IMR-90 (cell line): Measurements from ENCODE around the gene AKT1S1. TPM values are rescaled to one million over a fixed set of nuclear protein-coding genes. Genes with fewer than 3 reads are reported as not detected.

ENCODE experiments used
- ATAC-seq: fragments of 200-7000 bp; cut with Tn5 transposase; 2 replicates; pipeline ENCODE4 v1.9.1; 2020; ENCODE audit warnings: low read depth, mild to moderate bottlenecking, moderate library complexity
- BruUV-seq: library from RNA; stranded (reverse); fragments of 400-500 nt; replicated peaks from 2 replicates; lab custom pipeline; 2021; lab: Mats Ljungman, UMichigan
- CTCF ChIA-PET: fragments of 300-600 bp; formaldehyde crosslinking; extraction: SDS; loops from one replicate; lab custom pipeline; 2021; ENCODE audit warnings: antibody characterized with exemption; lab: Yijun Ruan, JAX
- POLR2A ChIA-PET: fragments of 300-600 bp; sonication (Branson Sonifier 250); formaldehyde crosslinking; loops from one replicate; lab custom pipeline; 2022; ENCODE audit warnings: antibody characterized with exemption; ENCODE audit not compliant: unreplicated experiment; lab: Charles Lee
- DNase-seq: peaks from one replicate; pipeline ENCODE4 v3.0.0; 2013
- H2AFZ ChIP-seq: replicated peaks from 2 replicates; pipeline ENCODE3; 2013; ENCODE audit warnings: low read length, mild to moderate bottlenecking; ENCODE audit not compliant: poor library complexity
- H2AK5ac ChIP-seq: 2 replicates; pipeline ENCODE4 v1.6.1; 2013; ENCODE audit warnings: low read depth, low read length, inconsistent platforms
- H2AK9ac ChIP-seq: replicated peaks from 2 replicates; pipeline ENCODE3; 2013; ENCODE audit warnings: mild to moderate bottlenecking, low read depth, low read length, moderate library complexity; ENCODE audit not compliant: poor library complexity
- H2BK120ac ChIP-seq: 2 replicates; pipeline ENCODE4 v1.6.1; 2013; ENCODE audit warnings: low read depth, low read length, inconsistent platforms
- H2BK15ac ChIP-seq: 3 replicates; pipeline ENCODE4 v1.6.1; 2013; ENCODE audit warnings: low read depth, low read length, inconsistent platforms
- H2BK20ac ChIP-seq: 2 replicates; pipeline ENCODE4 v1.6.1; 2013; ENCODE audit warnings: low read depth, mild to moderate bottlenecking, inconsistent platforms, low read length, moderate library complexity
- H2BK5ac ChIP-seq: 2 replicates; pipeline ENCODE4 v1.6.1; 2013; ENCODE audit warnings: mild to moderate bottlenecking, low read depth, low read length, inconsistent platforms; ENCODE audit not compliant: poor library complexity, severe bottlenecking
- H3K14ac ChIP-seq: replicated peaks from 2 replicates; pipeline ENCODE4 v1.6.1; 2013; ENCODE audit warnings: low read depth, low read length, inconsistent platforms
- H3K18ac ChIP-seq: 2 replicates; pipeline ENCODE4 v1.6.1; 2013; ENCODE audit warnings: low read depth, low read length, control low read depth
- H3K23ac ChIP-seq: 2 replicates; pipeline ENCODE4 v1.6.1; 2013; ENCODE audit warnings: low read depth, low read length, inconsistent platforms
- H3K27ac ChIP-seq: 2 replicates; pipeline ENCODE4 v1.5.1; 2013; ENCODE audit warnings: mild to moderate bottlenecking, control low read depth, low read length; ENCODE audit not compliant: insufficient read depth
- H3K27me3 ChIP-seq: 2 replicates; pipeline ENCODE4 v1.6.1; 2013; ENCODE audit warnings: low read length; ENCODE audit not compliant: control insufficient read depth, insufficient read depth
- H3K36me3 ChIP-seq: 2 replicates; pipeline ENCODE4 v1.6.1; 2013; ENCODE audit warnings: low read length, mixed read lengths; ENCODE audit not compliant: control insufficient read depth, insufficient read depth
- H3K4ac ChIP-seq: 2 replicates; pipeline ENCODE4 v1.6.1; 2013; ENCODE audit warnings: low read depth, low read length, inconsistent platforms
- H3K4me1 ChIP-seq: 2 replicates; pipeline ENCODE4 v1.6.1; 2013; ENCODE audit warnings: low read length, mixed read lengths; ENCODE audit not compliant: control insufficient read depth, insufficient read depth
- H3K4me2 ChIP-seq: 2 replicates; pipeline ENCODE4 v1.6.1; 2013; ENCODE audit warnings: low read depth, mild to moderate bottlenecking, control low read depth, low read length, moderate library complexity
- H3K4me3 ChIP-seq: 2 replicates; pipeline ENCODE4 v1.5.1; 2013; ENCODE audit warnings: low read depth, mild to moderate bottlenecking, control low read depth, low read length, moderate library complexity; ENCODE audit not compliant: insufficient read depth
- H3K56ac ChIP-seq: 2 replicates; pipeline ENCODE4 v1.6.1; 2013; ENCODE audit warnings: low read length, inconsistent platforms; ENCODE audit not compliant: insufficient read depth; ENCODE audit errors: extremely low read depth
- H3K79me1 ChIP-seq, 2 experiments: 2 replicates each; pipeline ENCODE4 v1.6.1; 2013; ENCODE audit warnings: low read length in 2 of 2, inconsistent platforms in 1 of 2, low read depth in 1 of 2
- H3K9ac ChIP-seq: 2 replicates; pipeline ENCODE4 v1.6.1; 2013; ENCODE audit warnings: low read depth, low read length, control low read depth
- H3K9me1 ChIP-seq: 2 replicates; pipeline ENCODE4 v1.6.1; 2013; ENCODE audit warnings: low read length, inconsistent platforms; ENCODE audit not compliant: insufficient read depth
- H3K9me3 ChIP-seq: 2 replicates; pipeline ENCODE4 v1.6.1; 2013; ENCODE audit warnings: low read length; ENCODE audit not compliant: control insufficient read depth, insufficient read depth
- H4K20me1 ChIP-seq: 2 replicates; pipeline ENCODE4 v1.6.1; 2013; ENCODE audit warnings: low read length, inconsistent platforms; ENCODE audit not compliant: insufficient read depth
- H4K5ac ChIP-seq: 2 replicates; pipeline ENCODE4 v1.6.1; 2013; ENCODE audit warnings: mild to moderate bottlenecking, low read depth, low read length, control low read depth
- H4K8ac ChIP-seq, 2 experiments: 2 replicates each; pipeline ENCODE4 v1.6.1; 2013; ENCODE audit warnings: low read depth in 2 of 2, low read length in 2 of 2, control low read depth in 1 of 2, inconsistent platforms in 1 of 2
- H4K91ac ChIP-seq: 2 replicates; pipeline ENCODE4 v1.6.1; 2013; ENCODE audit warnings: low read depth, low read length, inconsistent platforms; ENCODE audit not compliant: insufficient read depth
- BHLHE40 ChIP-seq: fragments of 150-350 bp; IDR thresholded peaks from 2 replicates; pipeline ENCODE4 v1.6.1; 2016; ENCODE audit warnings: mild to moderate bottlenecking, low read depth, low read length
- CEBPB ChIP-seq: IDR thresholded peaks from 2 replicates; pipeline ENCODE4 v1.6.1; 2012; ENCODE audit warnings: low read depth, low read length, improper control_type of control experiment
- CHD1 ChIP-seq: IDR thresholded peaks from 2 replicates; pipeline ENCODE4 v1.6.1; 2012; ENCODE audit warnings: low read depth, low read length, improper control_type of control experiment
- ELK1 ChIP-seq: fragments of 150-350 bp; IDR thresholded peaks from 2 replicates; pipeline ENCODE4 v1.6.1; 2016; ENCODE audit warnings: low read depth, mild to moderate bottlenecking, low read length, moderate library complexity, borderline replicate concordance
- MAFK ChIP-seq: IDR thresholded peaks from 2 replicates; pipeline ENCODE4 v1.6.1; 2012; ENCODE audit warnings: low read depth, low read length, improper control_type of control experiment
- MAZ ChIP-seq: IDR thresholded peaks from 2 replicates; pipeline ENCODE4 v1.6.1; 2012; ENCODE audit warnings: low read depth, mild to moderate bottlenecking, low read length, improper control_type of control experiment, moderate library complexity, borderline replicate concordance
- MXI1 ChIP-seq: IDR thresholded peaks from 2 replicates; pipeline ENCODE4 v1.6.1; 2012; ENCODE audit warnings: low read depth, mild to moderate bottlenecking, low read length, moderate library complexity, borderline replicate concordance
- POLR2A ChIP-seq: IDR thresholded peaks from 2 replicates; pipeline ENCODE4 v1.6.1; 2012; ENCODE audit warnings: mild to moderate bottlenecking, low read depth, low read length
- RAD21 ChIP-seq: IDR thresholded peaks from 2 replicates; pipeline ENCODE4 v1.6.1; 2012; ENCODE audit warnings: low read length, improper control_type of control experiment
- RFX5 ChIP-seq: IDR thresholded peaks from 2 replicates; pipeline ENCODE4 v1.8.0; 2012; ENCODE audit warnings: low read depth, mild to moderate bottlenecking, low read length, moderate library complexity
- SMC3 ChIP-seq: fragments of 150-350 bp; IDR thresholded peaks from 2 replicates; pipeline ENCODE4 v1.6.1; 2016; ENCODE audit warnings: low read depth, mild to moderate bottlenecking, antibody characterized with exemption, low read length, moderate library complexity
- USF2 ChIP-seq: fragments of 150-350 bp; IDR thresholded peaks from 2 replicates; pipeline ENCODE4 v1.6.1; 2017; ENCODE audit warnings: mild to moderate bottlenecking, antibody characterized with exemption, low read length, low read depth
- WGBS, 2 experiments: methylation state at CpG; one replicate each; pipeline versions ENCODE4 v1.1.5 to v1.1.7; 2013; ENCODE audit warnings: missing lambda C conversion rate in 2 of 2; ENCODE audit not compliant: insufficient read length in 1 of 2; ENCODE audit errors: extremely low coverage in 2 of 2; 5-methylcytosine and 5-hydroxymethylcytosine counted together
- dilution Hi-C: fragments of 300-500 bp; cut with HindIII; formaldehyde crosslinking; loops from one replicate; pipeline ENCODE4 v1.14.3; 2018; ENCODE audit warnings: low sequenced_read_pairs; ENCODE audit not compliant: unreplicated experiment
- in situ Hi-C: fragments of 300-500 bp; cut with MboI; formaldehyde crosslinking; loops from 3 replicates; pipeline ENCODE4 v1.14.3; 2019; ENCODE audit warnings: low sequenced_read_pairs, inconsistent platforms, mixed read lengths
- intact Hi-C: fragments of 100-400 bp; cut with micrococcal nuclease; formaldehyde crosslinking; loops from 2 replicates; pipeline ENCODE4 v1.10.0; 2022
- polyA plus RNA-seq, 3 experiments: library from polyadenylated mRNA; depleted of rRNA; stranded (reverse); fragments of >200 nt; gene quantifications; 2 replicates each; pipeline ENCODE4 v1.2.3, GENCODE V29; 2012; ENCODE audit warnings: low replicate concordance in 1 of 3
- total RNA-seq: library from RNA; depleted of rRNA; stranded (reverse); fragments of >200 nt; gene quantifications from 2 replicates; pipeline ENCODE4 v1.2.3, GENCODE V29; 2012

Gene AKT1S1
- total and polyA plus RNA-seq, 2 of the 4 experiments (the other 2 are of a cell fraction): 3.6 to 54.4 TPM

- Histone ChIP-seq H2AFZ (no peak overlapping the region), H4K8ac (no peak overlapping the region), H3K4me1 (peaks cover 17% of the 10 kb centered on the region), H3K9ac (no peak overlapping the region), H3K79me1 (peaks cover 28 to 77% of the 10 kb centered on the region in 2 experiments), H3K4me3 (no peak overlapping the region), H4K5ac (no peak overlapping the region), H3K9me3 (no peaks in the 10 kb centered on the region), H2BK5ac (no peak overlapping the region), H4K20me1 (peaks cover 47% of the 10 kb centered on the region), H2BK120ac (no peak overlapping the region), H2AK9ac (no peak overlapping the region), H4K91ac (no peak overlapping the region), H2BK20ac (no peak overlapping the region), H3K18ac (no peak overlapping the region), H3K23ac (no peak overlapping the region), H3K56ac (no peak overlapping the region), H2AK5ac (no peak overlapping the region), H3K14ac (no peak overlapping the region), H3K4me2 (no peak overlapping the region), H3K4ac (no peak overlapping the region; the same call in 1 of the 2 replicates), H2BK15ac (no peak overlapping the region), H3K36me3 (peaks cover 22% of the 10 kb centered on the region), H3K27ac (no peak overlapping the region), H3K9me1 (peaks cover 20% of the 10 kb centered on the region), H3K27me3 (no peaks in the 10 kb centered on the region)
- no TSS peak for BruUV-seq
- ATAC-seq (no peak), DNase-seq (no peak)
- ChIA-PET POLR2A (no interaction called here), CTCF (no interaction called here)
- WGBS, 2 experiments: 71% methylated on average over 6 of the region's 25 CpGs; no CpG with 5 or more reads in 1 of the 2 experiments
- in situ Hi-C loops (no loop called here), dilution Hi-C loops (no loop called here), intact Hi-C loops (no loop called here)
- TF ChIP-seq BHLHE40 (no peak), RAD21 (no peak), ELK1 (no peak), MAZ (no peak), MAFK (no peak), SMC3 (no peak), POLR2A (no peak), RFX5 (no peak), MXI1 (no peak), CEBPB (no peak), USF2 (no peak), CHD1 (no peak)
Measured at GRCh38 chr19:49924004-49924880, 47.1 kb upstream of the AKT1S1 start.
